ENCODE measurements around the gene CXCR4. TPM values are rescaled to one million over a fixed set of nuclear protein-coding genes. Genes with fewer than 3 reads are reported as not detected.
"Not testable (repeated sequence)": the region's sequence is repeated elsewhere in the genome, so short reads cannot be mapped to it uniquely, and the experiment has no call there.

Gene CXCR4
- total RNA-seq, 1 experiment from 2014 or later = 1.1 TPM

DNA sequence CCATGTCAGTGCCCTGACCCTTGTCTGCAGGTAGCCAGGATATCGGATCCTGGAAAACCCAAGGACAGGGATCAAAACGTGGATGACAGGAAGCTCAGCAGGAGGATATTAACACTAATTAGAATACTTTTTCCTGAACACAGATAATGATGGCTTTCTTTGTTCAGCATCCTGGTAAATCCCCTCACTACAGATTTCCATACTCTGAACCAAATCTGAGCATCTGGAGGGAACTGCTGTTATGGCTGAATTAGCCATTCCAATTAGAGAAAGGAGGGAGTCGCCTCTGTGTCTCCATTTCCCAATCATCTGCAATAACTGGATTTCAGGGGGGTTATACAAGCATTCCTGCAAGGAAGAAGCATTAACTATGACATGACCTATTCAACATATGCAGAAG is 24.4 kb downstream of the CXCR4 start:
- ATAC-seq = no peak
- intact Hi-C loops (cut with micrococcal nuclease; ENCODE audit: unreplicated experiment) = no loop called here

GRCh38 chr2:136091899-136092298 is 26.1 kb downstream of the CXCR4 start:
- in situ Hi-C loops (cut with HindIII; ENCODE audit: low pct_unique_long_range_greater_than_20kb, low sequenced_read_pairs) (no loop called here), intact Hi-C loops (cut with micrococcal nuclease; ENCODE audit: unreplicated experiment) (no loop called here)
- no peak overlapping the region for H3K4me3 ChIP-seq (ENCODE audit: low read depth in 2 of 2, low read length in 2 of 2)
- POLR2A ChIA-PET = interaction anchor here (0.7 kb wide), 1 partner anchor 93 kb away, joined by 3 read pairs; no protein-coding TSS in a partner anchor
- no peak for DNase-seq (ENCODE audit: low read depth, low spot score)
- no peaks in the 10 kb centered on the region for H3K9me3 ChIP-seq (ENCODE audit: control insufficient read depth, insufficient read depth, low read depth, low read length)
- BruUV-seq (replicated peaks) = no TSS peak
- H3K27ac ChIP-seq (ENCODE audit: low read length) = no peak overlapping the region
- TF ChIP-seq POLR2AphosphoS5 (IDR thresholded peaks at IDR 0.05; ENCODE audit: low read depth, low read length) = no peak
- no peak for TF ChIP-seq SIN3A (IDR thresholded peaks at IDR 0.05; ENCODE audit: borderline replicate concordance, insufficient read depth, low read depth, low read length)
- TF ChIP-seq CTCF (IDR thresholded peaks at IDR 0.05) = no peak
- no peak for TF ChIP-seq TCF7L2 (IDR thresholded peaks at IDR 0.05; ENCODE audit: low read depth, low read length)
- CTCF ChIA-PET = no interaction called here
- H3K27me3 ChIP-seq (ENCODE audit: control insufficient read depth, insufficient read depth, low read length) = peaks cover 11% of the 10 kb centered on the region
- ATAC-seq = no peak
- no peaks in the 10 kb centered on the region for H3K36me3 ChIP-seq (ENCODE audit: control insufficient read depth, insufficient read depth, low read length)
- H3K4me1 ChIP-seq (ENCODE audit: control insufficient read depth, insufficient read depth, low read length) = no peaks in the 10 kb centered on the region

More for the DNA sequence above, 24.4 kb downstream of the CXCR4 start:
- DNase-seq (ENCODE audit: low read depth, low spot score) = no peak
- H3K36me3 ChIP-seq (ENCODE audit: control insufficient read depth, insufficient read depth, low read length) = no peaks in the 10 kb centered on the region
- no peak for TF ChIP-seq CTCF (IDR thresholded peaks at IDR 0.05)
- no peak for TF ChIP-seq SIN3A (IDR thresholded peaks at IDR 0.05; ENCODE audit: borderline replicate concordance, insufficient read depth, low read depth, low read length)
- TF ChIP-seq TCF7L2 (IDR thresholded peaks at IDR 0.05; ENCODE audit: low read depth, low read length) = no peak
- TF ChIP-seq, protein P1, sequence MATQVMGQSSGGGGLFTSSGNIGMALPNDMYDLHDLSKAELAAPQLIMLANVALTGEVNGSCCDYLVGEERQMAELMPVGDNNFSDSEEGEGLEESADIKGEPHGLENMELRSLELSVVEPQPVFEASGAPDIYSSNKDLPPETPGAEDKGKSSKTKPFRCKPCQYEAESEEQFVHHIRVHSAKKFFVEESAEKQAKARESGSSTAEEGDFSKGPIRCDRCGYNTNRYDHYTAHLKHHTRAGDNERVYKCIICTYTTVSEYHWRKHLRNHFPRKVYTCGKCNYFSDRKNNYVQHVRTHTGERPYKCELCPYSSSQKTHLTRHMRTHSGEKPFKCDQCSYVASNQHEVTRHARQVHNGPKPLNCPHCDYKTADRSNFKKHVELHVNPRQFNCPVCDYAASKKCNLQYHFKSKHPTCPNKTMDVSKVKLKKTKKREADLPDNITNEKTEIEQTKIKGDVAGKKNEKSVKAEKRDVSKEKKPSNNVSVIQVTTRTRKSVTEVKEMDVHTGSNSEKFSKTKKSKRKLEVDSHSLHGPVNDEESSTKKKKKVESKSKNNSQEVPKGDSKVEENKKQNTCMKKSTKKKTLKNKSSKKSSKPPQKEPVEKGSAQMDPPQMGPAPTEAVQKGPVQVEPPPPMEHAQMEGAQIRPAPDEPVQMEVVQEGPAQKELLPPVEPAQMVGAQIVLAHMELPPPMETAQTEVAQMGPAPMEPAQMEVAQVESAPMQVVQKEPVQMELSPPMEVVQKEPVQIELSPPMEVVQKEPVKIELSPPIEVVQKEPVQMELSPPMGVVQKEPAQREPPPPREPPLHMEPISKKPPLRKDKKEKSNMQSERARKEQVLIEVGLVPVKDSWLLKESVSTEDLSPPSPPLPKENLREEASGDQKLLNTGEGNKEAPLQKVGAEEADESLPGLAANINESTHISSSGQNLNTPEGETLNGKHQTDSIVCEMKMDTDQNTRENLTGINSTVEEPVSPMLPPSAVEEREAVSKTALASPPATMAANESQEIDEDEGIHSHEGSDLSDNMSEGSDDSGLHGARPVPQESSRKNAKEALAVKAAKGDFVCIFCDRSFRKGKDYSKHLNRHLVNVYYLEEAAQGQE (IDR thresholded peaks at IDR 0.05; ENCODE audit: insufficient read depth in 1 of 2, low read depth in 2 of 2, low read length in 1 of 2) = no peak
- TF ChIP-seq POLR2AphosphoS5 (IDR thresholded peaks at IDR 0.05; ENCODE audit: low read depth, low read length) = no peak
- no peaks in the 10 kb centered on the region for H3K4me1 ChIP-seq (ENCODE audit: control insufficient read depth, insufficient read depth, low read length)
- POLR2A ChIA-PET = no interaction called here
- in situ Hi-C loops (cut with HindIII; ENCODE audit: low pct_unique_long_range_greater_than_20kb, low sequenced_read_pairs) = no loop called here
- CTCF ChIA-PET = no interaction called here
- BruUV-seq (replicated peaks) = no TSS peak
- H3K4me3 ChIP-seq (ENCODE audit: low read depth in 2 of 2, low read length in 2 of 2) = no peak overlapping the region
- H3K9me3 ChIP-seq (ENCODE audit: control insufficient read depth, insufficient read depth, low read depth, low read length) = no peaks in the 10 kb centered on the region
- H3K27ac ChIP-seq (ENCODE audit: low read length) = no peak overlapping the region
- peaks cover 11% of the 10 kb centered on the region for H3K27me3 ChIP-seq (ENCODE audit: control insufficient read depth, insufficient read depth, low read length)

DNA sequence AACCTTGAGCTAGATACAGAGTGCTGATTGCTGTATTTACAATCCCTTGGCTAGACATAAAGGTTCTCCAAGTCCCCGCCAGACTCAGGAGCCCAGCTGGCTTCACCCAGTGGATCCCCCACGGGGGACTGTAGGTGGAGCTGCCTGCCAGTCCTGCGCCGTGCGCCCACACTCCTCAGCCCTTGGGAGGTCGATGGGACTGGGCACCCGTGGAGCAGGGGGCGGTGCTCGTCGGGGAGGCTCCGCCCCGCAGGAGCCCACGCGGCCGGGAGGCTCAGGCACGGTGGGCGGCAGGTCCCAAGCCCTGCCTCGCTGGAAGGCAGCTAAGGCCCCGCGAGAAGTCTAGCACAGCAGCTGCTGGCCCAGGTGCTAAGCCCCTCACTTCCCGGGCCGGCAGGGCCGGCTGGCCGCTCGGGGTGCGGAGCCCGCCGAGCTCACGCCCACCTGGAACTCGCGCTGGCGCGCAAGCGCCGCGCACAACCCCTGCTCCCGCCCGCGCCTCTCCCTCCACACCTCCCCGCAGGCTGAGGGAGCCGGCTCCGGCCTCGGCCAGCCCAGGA is 30.0 kb downstream of the CXCR4 start:
- BruUV-seq (replicated peaks); H3K9me3 ChIP-seq (ENCODE audit: control insufficient read depth, insufficient read depth, low read depth, low read length); H3K4me1 ChIP-seq (ENCODE audit: control insufficient read depth, insufficient read depth, low read length); DNase-seq (ENCODE audit: low read depth, low spot score); ATAC-seq; H3K27me3 ChIP-seq (ENCODE audit: control insufficient read depth, insufficient read depth, low read length); CTCF ChIA-PET; intact Hi-C loops (cut with micrococcal nuclease; ENCODE audit: unreplicated experiment); H3K36me3 ChIP-seq (ENCODE audit: control insufficient read depth, insufficient read depth, low read length); H3K27ac ChIP-seq (ENCODE audit: low read length); H3K4me3 ChIP-seq (ENCODE audit: low read depth in 2 of 2, low read length in 2 of 2); in situ Hi-C loops (cut with HindIII; ENCODE audit: low pct_unique_long_range_greater_than_20kb, low sequenced_read_pairs): not testable (repeated sequence)
- POLR2A ChIA-PET = interaction anchor here (0.6 kb wide), 2 partner anchors 144 to 332 kb away, joined by 3 to 5 read pairs; no protein-coding TSS in a partner anchor
